Measurements from ENCODE around the gene DRC1. TPM values are rescaled to one million over a fixed set of nuclear protein-coding genes. Genes with fewer than 3 reads are reported as not detected.

The DRC1 gene
- total and polyA plus RNA-seq, 2 of the 4 experiments (the other 2 are of a cell fraction) = 0.18 TPM; not detected in 1

- Histone ChIP-seq H3K4me1 (ENCODE audit: control insufficient read depth, insufficient read depth, low read length) (no peaks in the 10 kb centered on the region), H3K4me3 (ENCODE audit: insufficient read depth, low read depth, low read length) (no peak overlapping the region), H3K4me2 (ENCODE audit: low read depth, low read length) (no peak overlapping the region), H4K20me1 (ENCODE audit: insufficient read depth, low read length) (no peaks in the 10 kb centered on the region), H2AK5ac (ENCODE audit: low read depth, low read length) (no peak overlapping the region), H3K9me1 (ENCODE audit: insufficient read depth, low read length) (no peaks in the 10 kb centered on the region), H2BK20ac (ENCODE audit: low read depth, low read length) (no peak overlapping the region), H4K8ac (ENCODE audit: low read depth in 2 of 2, low read length in 2 of 2) (no peak overlapping the region), H3K27me3 (ENCODE audit: control insufficient read depth, insufficient read depth, low read length) (no peaks in the 10 kb centered on the region), H3K14ac (replicated peaks; ENCODE audit: low read depth, low read length) (no peak overlapping the region), H2BK5ac (ENCODE audit: low read depth, low read length, poor library complexity, severe bottlenecking) (no peak overlapping the region), H2BK120ac (ENCODE audit: low read depth, low read length) (no peak overlapping the region), H4K91ac (ENCODE audit: insufficient read depth, low read depth, low read length) (no peak overlapping the region), H3K4ac (ENCODE audit: low read depth, low read length) (no peak overlapping the region), H3K56ac (ENCODE audit: extremely low read depth, insufficient read depth, low read length) (no peak overlapping the region), H2AK9ac (replicated peaks; ENCODE audit: low read depth, low read length, poor library complexity) (no peak overlapping the region), H2BK15ac (ENCODE audit: low read depth, low read length) (no peak overlapping the region), H3K79me1 (ENCODE audit: low read depth in 1 of 2, low read length in 2 of 2) (no peaks in the 10 kb centered on the region; a peak in 1 of 4 replicates), H4K5ac (ENCODE audit: low read depth, low read length) (no peak overlapping the region), H3K23ac (ENCODE audit: low read depth, low read length) (no peak overlapping the region), H2AFZ (replicated peaks; ENCODE audit: low read length, poor library complexity) (no peak overlapping the region), H3K27ac (ENCODE audit: insufficient read depth, low read length) (no peak overlapping the region), H3K18ac (ENCODE audit: low read depth, low read length) (no peak overlapping the region), H3K36me3 (ENCODE audit: control insufficient read depth, insufficient read depth, low read length) (peaks cover 8% of the 10 kb centered on the region; the same call in 1 of the 2 replicates), H3K9ac (ENCODE audit: low read depth, low read length) (no peak overlapping the region), H3K9me3 (ENCODE audit: control insufficient read depth, insufficient read depth, low read length) (no peaks in the 10 kb centered on the region)
- BruUV-seq (replicated peaks) = no TSS peak
- POLR2A ChIA-PET (ENCODE audit: unreplicated experiment) = no interaction called here
- dilution Hi-C loops (cut with HindIII; ENCODE audit: low sequenced_read_pairs, unreplicated experiment) = no loop called here
- no peak for DNase-seq
- CTCF ChIA-PET = no interaction called here
- in situ Hi-C loops (cut with MboI; ENCODE audit: low sequenced_read_pairs) = no loop called here
- intact Hi-C loops (cut with micrococcal nuclease) = no loop called here
- no peak for ATAC-seq (ENCODE audit: low read depth)
- TF ChIP-seq CHD1 (IDR thresholded peaks at IDR 0.05; ENCODE audit: low read depth, low read length) = no peak
- TF ChIP-seq MAZ (IDR thresholded peaks at IDR 0.05; ENCODE audit: borderline replicate concordance, low read depth, low read length) = no peak
- TF ChIP-seq CTCF (conservative IDR thresholded peaks at IDR 0.05; ENCODE audit: low read depth, low read length) = no peak
- TF ChIP-seq USF2 (IDR thresholded peaks at IDR 0.05; ENCODE audit: low read depth, low read length) = no peak
- TF ChIP-seq POLR2A (IDR thresholded peaks at IDR 0.05; ENCODE audit: low read depth, low read length) = no peak
- TF ChIP-seq MAFK (IDR thresholded peaks at IDR 0.05; ENCODE audit: low read depth, low read length) = no peak
- TF ChIP-seq, protein P1, sequence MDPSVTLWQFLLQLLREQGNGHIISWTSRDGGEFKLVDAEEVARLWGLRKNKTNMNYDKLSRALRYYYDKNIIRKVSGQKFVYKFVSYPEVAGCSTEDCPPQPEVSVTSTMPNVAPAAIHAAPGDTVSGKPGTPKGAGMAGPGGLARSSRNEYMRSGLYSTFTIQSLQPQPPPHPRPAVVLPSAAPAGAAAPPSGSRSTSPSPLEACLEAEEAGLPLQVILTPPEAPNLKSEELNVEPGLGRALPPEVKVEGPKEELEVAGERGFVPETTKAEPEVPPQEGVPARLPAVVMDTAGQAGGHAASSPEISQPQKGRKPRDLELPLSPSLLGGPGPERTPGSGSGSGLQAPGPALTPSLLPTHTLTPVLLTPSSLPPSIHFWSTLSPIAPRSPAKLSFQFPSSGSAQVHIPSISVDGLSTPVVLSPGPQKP (IDR thresholded peaks at IDR 0.05; ENCODE audit: borderline replicate concordance, low read depth, low read length) = no peak
- no peak for TF ChIP-seq CEBPB (IDR thresholded peaks at IDR 0.05; ENCODE audit: low read depth, low read length)
- TF ChIP-seq BHLHE40 (IDR thresholded peaks at IDR 0.05; ENCODE audit: low read depth, low read length) = no peak
- no CpG with 5 or more reads among the region's 4 CpGs for WGBS, 2 experiments (ENCODE audit: extremely low coverage in 2 of 2, insufficient read length in 1 of 2)
Measured at GRCh38 chr2:26387189-26387588, 14.5 kb upstream of the DRC1 start.
